H9 (cell line): ENCODE measurements around the gene EHBP1. TPM values are rescaled to one million over a fixed set of nuclear protein-coding genes. Genes with fewer than 3 reads are reported as not detected.

Experiments
- DNase-seq: peaks from one replicate; pipeline ENCODE4 v3.0.0-alpha.2; 2017
- H2AFZ ChIP-seq: one replicate; pipeline ENCODE4 v1.6.1; 2013; ENCODE audit warnings: mild to moderate bottlenecking, low read length, control low read depth, moderate library complexity
- H2AK5ac ChIP-seq: 2 replicates; pipeline ENCODE4 v1.6.1; 2013; ENCODE audit warnings: low read length, control low read depth, mixed read lengths; ENCODE audit not compliant: insufficient read length
- H2BK120ac ChIP-seq: one replicate; pipeline ENCODE4 v1.6.1; 2013; ENCODE audit warnings: low read depth, mild to moderate bottlenecking, low read length, control low read depth, inconsistent platforms; ENCODE audit not compliant: poor library complexity, severe bottlenecking
- H2BK12ac ChIP-seq: 2 replicates; pipeline ENCODE4 v1.6.1; 2013; ENCODE audit warnings: low read length, control low read depth, mixed read lengths, low read depth; ENCODE audit not compliant: insufficient read length
- H2BK15ac ChIP-seq: 2 replicates; pipeline ENCODE4 v1.6.1; 2013; ENCODE audit warnings: low read depth, low read length, control low read depth
- H2BK20ac ChIP-seq: one replicate; pipeline ENCODE4 v1.6.1; 2013; ENCODE audit warnings: low read depth, mild to moderate bottlenecking, low read length, control low read depth, inconsistent platforms; ENCODE audit not compliant: poor library complexity, severe bottlenecking
- H2BK5ac ChIP-seq: 2 replicates; pipeline ENCODE4 v1.6.1; 2013; ENCODE audit warnings: low read length, control low read depth, mixed read lengths; ENCODE audit not compliant: insufficient read length
- H3K14ac ChIP-seq: 2 replicates; pipeline ENCODE4 v1.6.1; 2013; ENCODE audit warnings: low read length, control low read depth; ENCODE audit not compliant: insufficient read depth
- H3K18ac ChIP-seq: 2 replicates; pipeline ENCODE4 v1.6.1; 2013; ENCODE audit warnings: low read depth, mild to moderate bottlenecking, mixed read lengths, low read length, control low read depth; ENCODE audit not compliant: insufficient read length
- H3K23ac ChIP-seq: 2 replicates; pipeline ENCODE4 v1.6.1; 2013; ENCODE audit warnings: low read length, control low read depth, mixed read lengths, low read depth; ENCODE audit not compliant: insufficient read length
- H3K23me2 ChIP-seq: 2 replicates; pipeline ENCODE4 v1.6.1; 2013; ENCODE audit warnings: low read depth, mild to moderate bottlenecking, mixed read lengths, low read length, control low read depth; ENCODE audit not compliant: insufficient read length, poor library complexity, severe bottlenecking
- H3K27ac ChIP-seq: 2 replicates; pipeline ENCODE4 v1.5.1; 2013; ENCODE audit warnings: low read length, control low read depth, mixed read lengths, low read depth; ENCODE audit not compliant: insufficient read length
- H3K27me3 ChIP-seq: 2 replicates; pipeline ENCODE4 v1.6.1; 2013; ENCODE audit warnings: low read length, control low read depth, inconsistent platforms; ENCODE audit not compliant: insufficient read depth
- H3K4ac ChIP-seq: 2 replicates; pipeline ENCODE4 v1.6.1; 2013; ENCODE audit warnings: low read depth, mild to moderate bottlenecking, control low read depth, inconsistent platforms, low read length, moderate library complexity
- H3K4me1 ChIP-seq: 2 replicates; pipeline ENCODE4 v1.6.1; 2013; ENCODE audit warnings: low read length, control low read depth, inconsistent platforms; ENCODE audit not compliant: insufficient read depth
- H3K4me2 ChIP-seq: 2 replicates; pipeline ENCODE4 v1.6.1; 2013; ENCODE audit warnings: low read length, control low read depth, mixed read lengths; ENCODE audit not compliant: insufficient read length, insufficient read depth
- H3K56ac ChIP-seq: 2 replicates; pipeline ENCODE4 v1.6.1; 2013; ENCODE audit warnings: low read depth, mild to moderate bottlenecking, mixed read lengths, low read length, control low read depth; ENCODE audit not compliant: insufficient read length
- H3K79me1 ChIP-seq: 2 replicates; pipeline ENCODE4 v1.6.1; 2013; ENCODE audit warnings: low read depth, mild to moderate bottlenecking, moderate library complexity, low read length, control low read depth, inconsistent platforms; ENCODE audit not compliant: insufficient read depth, poor library complexity, severe bottlenecking
- H3K79me2 ChIP-seq: 2 replicates; pipeline ENCODE4 v1.6.1; 2013; ENCODE audit warnings: low read length, control low read depth, inconsistent platforms; ENCODE audit not compliant: insufficient read depth
- H3K9ac ChIP-seq: 2 replicates; pipeline ENCODE4 v1.6.1; 2013; ENCODE audit warnings: low read length, control low read depth, mixed read lengths; ENCODE audit not compliant: insufficient read length; ENCODE audit errors: extremely low read depth
- H3K9me3 ChIP-seq: one replicate; pipeline ENCODE4 v1.6.1; 2013; ENCODE audit warnings: low read depth, low read length, inconsistent platforms; ENCODE audit not compliant: control insufficient read depth
- H3T11ph ChIP-seq: one replicate; pipeline ENCODE4 v1.6.1; 2013; ENCODE audit warnings: mild to moderate bottlenecking, low read length, control low read depth, inconsistent platforms
- H4K20me1 ChIP-seq: one replicate; pipeline ENCODE4 v1.6.1; 2013; ENCODE audit not compliant: control insufficient read depth, insufficient read length, insufficient read depth
- H4K5ac ChIP-seq: 2 replicates; pipeline ENCODE4 v1.6.1; 2013; ENCODE audit warnings: low read depth, mild to moderate bottlenecking, mixed read lengths, low read length, control low read depth; ENCODE audit not compliant: insufficient read length
- H4K8ac ChIP-seq: replicated peaks from 2 replicates; pipeline ENCODE4 v1.6.1; 2013; ENCODE audit warnings: low read length, control low read depth, mixed read lengths, low read depth; ENCODE audit not compliant: insufficient read length
- H4K91ac ChIP-seq: 2 replicates; pipeline ENCODE4 v1.6.1; 2013; ENCODE audit warnings: low read depth, mild to moderate bottlenecking, moderate library complexity, mixed read lengths, low read length, control low read depth; ENCODE audit not compliant: insufficient read length
- H3K27ac Mint-ChIP-seq, 3 experiments: 2 replicates in 2 of 3; 3 replicates in 1 of 3; pipeline ENCODE4 v1.8.0; 2020 to 2021; ENCODE audit warnings: mixed read lengths in 3 of 3, mild to moderate bottlenecking in 1 of 3, moderate library complexity in 1 of 3
- H3K27me3 Mint-ChIP-seq: 2 replicates; pipeline ENCODE4 v1.8.0; 2021; ENCODE audit warnings: low read depth, mild to moderate bottlenecking, moderate library complexity, mixed read lengths
- H3K36me3 Mint-ChIP-seq, 3 experiments: 2 replicates in 2 of 3; 3 replicates in 1 of 3; pipeline ENCODE4 v1.8.0; 2020 to 2021; ENCODE audit warnings: low read depth in 3 of 3, mixed read lengths in 3 of 3; ENCODE audit not compliant: insufficient read depth in 1 of 3
- H3K4me1 Mint-ChIP-seq, 2 experiments: 2 replicates each; pipeline ENCODE4 v1.8.0; 2020; ENCODE audit warnings: mixed read lengths in 2 of 2
- H3K4me3 Mint-ChIP-seq, 2 experiments: 2 replicates in 1 of 2; 3 replicates in 1 of 2; pipeline ENCODE4 v1.8.0; 2020 to 2021; ENCODE audit warnings: mild to moderate bottlenecking in 2 of 2, mixed read lengths in 2 of 2, moderate library complexity in 1 of 2
- H3K9me3 Mint-ChIP-seq, 2 experiments: 2 replicates in 1 of 2; 3 replicates in 1 of 2; pipeline ENCODE4 v1.8.0; 2020; ENCODE audit warnings: mild to moderate bottlenecking in 2 of 2, mixed read lengths in 2 of 2, moderate library complexity in 1 of 2
- CTCF ChIP-seq: fragments of 200-600 bp; sonication (generic); conservative IDR thresholded peaks from 3 replicates; pipeline ENCODE4 v1.8.0; 2021; ENCODE audit warnings: antibody characterized with exemption, mild to moderate bottlenecking
- WGBS: extraction: QIAGEN DNeasy Blood & Tissue Kit; methylation state at CpG from one replicate; pipeline ENCODE4 v1.1.7; 2013; ENCODE audit warnings: missing lambda C conversion rate, low lambda C conversion rate, mixed read lengths; ENCODE audit not compliant: insufficient read length; ENCODE audit errors: extremely low coverage; 5-methylcytosine and 5-hydroxymethylcytosine counted together
- total RNA-seq: library from RNA; stranded (reverse); gene quantifications from 2 replicates; pipeline ENCODE4 v1.2.1, GENCODE V29; 2021

EHBP1 gene
- total RNA-seq, 1 experiment from 2014 or later = 35.6 TPM

GRCh38 chr2:62704654-62705006 is 883 bp upstream of the EHBP1 start:
- no peak overlapping the region for H3K14ac ChIP-seq
- H3K36me3 Mint-ChIP-seq = peaks cover 5 to 10% (median 9%) of the 10 kb centered on the region in 3 experiments; a peak in 6 of 7 replicates
- DNase-seq = no peak
- peaks cover 28 to 29% of the 10 kb centered on the region in 2 experiments for H3K4me1 Mint-ChIP-seq
- H3K23me2 ChIP-seq = peaks cover 7% of the 10 kb centered on the region
- no peaks in the 10 kb centered on the region for H3K9me3 ChIP-seq
- no peak overlapping the region for H3K18ac ChIP-seq
- peaks cover 5% of the 10 kb centered on the region; the same call in 1 of the 2 replicates for H3K79me2 ChIP-seq
- H2BK12ac ChIP-seq = no peak overlapping the region
- peak overlapping the region; percentile 56 for H3K9ac ChIP-seq
- peak overlapping the region; percentile 36 to 97 (median 95) for H3K27ac Mint-ChIP-seq
- no peak overlapping the region for H2BK120ac ChIP-seq
- H3K79me1 ChIP-seq = no peaks in the 10 kb centered on the region
- WGBS = no CpG with 5 or more reads among the region's 2 CpGs
- peak overlapping the region; percentile 26 for H2AFZ ChIP-seq
- H2AK5ac ChIP-seq = no peak overlapping the region
- H4K8ac ChIP-seq = no peak overlapping the region
- peak overlapping the region; percentile 82 to 96 for H3K4me3 Mint-ChIP-seq
- no peak overlapping the region for H2BK15ac ChIP-seq
- H4K91ac ChIP-seq = no peak overlapping the region
- H3K27me3 ChIP-seq = no peaks in the 10 kb centered on the region
- no peak overlapping the region for H2BK5ac ChIP-seq
- no peaks in the 10 kb centered on the region; the same call in 1 of the 2 replicates for H3K4me1 ChIP-seq
- H3K9me3 Mint-ChIP-seq = no peaks in the 10 kb centered on the region
- no peak overlapping the region for H3T11ph ChIP-seq
- H3K23ac ChIP-seq = no peak overlapping the region
- H3K27me3 Mint-ChIP-seq = no peaks in the 10 kb centered on the region
- no peak overlapping the region for H3K27ac ChIP-seq
- H4K5ac ChIP-seq = no peak overlapping the region
- no peak overlapping the region for H3K56ac ChIP-seq
- no peak overlapping the region for H2BK20ac ChIP-seq
- peak overlapping the region; percentile 84 for H3K4me2 ChIP-seq
- no peaks in the 10 kb centered on the region for H4K20me1 ChIP-seq
- TF ChIP-seq CTCF = no peak
- no peak overlapping the region for H3K4ac ChIP-seq
